Measurements from ENCODE around the gene BTG2. TPM values are rescaled to one million over a fixed set of nuclear protein-coding genes. Genes with fewer than 3 reads are reported as not detected.

The BTG2 gene
- total and polyA plus RNA-seq, 2 donors, result 171 to 174 TPM

- no peaks in the 10 kb centered on the region for H3K9me3 ChIP-seq (ENCODE audit: control insufficient read depth in 2 of 2, insufficient read depth in 1 of 2, low read length in 1 of 2)
- H3K36me3 ChIP-seq (ENCODE audit: control insufficient read depth in 2 of 2, insufficient read depth in 2 of 2, low read length in 1 of 2), result no peaks in the 10 kb centered on the region
- 78% methylated on average over 7 of the region's 7 CpGs for WGBS
- H3K4me1 ChIP-seq (ENCODE audit: control insufficient read depth in 2 of 2, insufficient read depth in 2 of 2, low read length in 2 of 2), result peaks cover 64 to 82% of the 10 kb centered on the region in 2 donors
- H3K4me3 ChIP-seq (ENCODE audit: low read length in 2 of 2), result no peak overlapping the region
- no peak for DNase-seq (ENCODE audit: low read depth in 6 of 9, low spot score in 9 of 9)
- peak overlapping the region; percentile 95 to 99 for H3K27ac ChIP-seq (ENCODE audit: low read depth in 1 of 2, low read length in 1 of 2)
- no peaks in the 10 kb centered on the region for H3K27me3 ChIP-seq (ENCODE audit: control insufficient read depth in 2 of 2, insufficient read depth in 1 of 2, low read length in 1 of 2)
Measured at GRCh38 chr1:203288400-203288799, 16.9 kb upstream of the BTG2 start.

DNA sequence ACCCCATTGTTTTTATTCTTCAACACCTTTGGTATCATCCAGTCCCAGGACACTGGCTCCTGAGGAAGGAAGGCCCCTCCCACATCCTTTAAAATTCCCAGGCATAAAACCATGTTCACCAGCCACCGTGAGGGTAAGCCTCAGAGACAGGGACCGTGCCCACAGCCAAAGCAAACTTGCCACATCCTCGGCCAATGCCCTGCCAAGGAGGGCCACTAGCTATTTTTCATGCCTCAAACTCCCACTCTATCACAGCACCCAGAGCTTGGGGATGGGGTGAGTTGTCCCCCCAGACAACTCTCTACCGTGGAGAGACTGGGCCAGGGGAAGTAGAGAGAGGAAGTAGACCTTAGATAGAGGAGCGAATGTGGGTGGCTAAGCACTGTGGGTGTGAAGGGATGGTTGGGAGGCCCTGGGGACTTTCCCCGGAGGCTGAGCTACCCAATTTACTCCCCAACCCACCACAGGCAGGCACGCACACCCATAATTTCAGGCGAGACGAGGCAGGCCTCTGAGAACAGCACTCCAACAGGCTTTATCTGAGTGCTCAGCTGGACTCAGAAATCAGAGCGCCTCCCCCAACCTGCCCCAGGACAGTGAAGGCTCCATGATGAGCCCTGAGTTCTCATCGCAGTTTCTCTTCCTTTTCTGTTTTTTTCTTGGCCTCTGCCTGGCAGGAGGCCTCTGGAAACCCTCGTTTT lies 15.9 kb upstream of the BTG2 start:
- Histone ChIP-seq H3K27ac (ENCODE audit: low read depth in 1 of 2, low read length in 1 of 2) (peak overlapping the region; percentile 99), H3K9me3 (ENCODE audit: control insufficient read depth in 2 of 2, insufficient read depth in 1 of 2, low read length in 1 of 2) (no peaks in the 10 kb centered on the region), H3K4me3 (ENCODE audit: low read length in 2 of 2) (peak overlapping the region; percentile 38 to 54), H3K27me3 (ENCODE audit: control insufficient read depth in 2 of 2, insufficient read depth in 1 of 2, low read length in 1 of 2) (no peaks in the 10 kb centered on the region), H3K4me1 (ENCODE audit: control insufficient read depth in 2 of 2, insufficient read depth in 2 of 2, low read length in 2 of 2) (peaks cover 69 to 83% of the 10 kb centered on the region in 2 donors), H3K36me3 (ENCODE audit: control insufficient read depth in 2 of 2, insufficient read depth in 2 of 2, low read length in 1 of 2) (no peaks in the 10 kb centered on the region)
- WGBS, result 33% methylated on average over 12 of the region's 12 CpGs
- DNase-seq (ENCODE audit: low read depth in 6 of 9, low spot score in 9 of 9), result peak in 2 of 9 donors; percentile 65 to 86

GRCh38 chr1:203289982-203290260 lies 15.4 kb upstream of the BTG2 start:
- DNase-seq (ENCODE audit: low read depth in 6 of 9, low spot score in 9 of 9), result no peak
- 83% methylated on average over 2 of the region's 2 CpGs for WGBS
- Histone ChIP-seq H3K27me3 (ENCODE audit: control insufficient read depth in 2 of 2, insufficient read depth in 1 of 2, low read length in 1 of 2) (no peaks in the 10 kb centered on the region), H3K27ac (ENCODE audit: low read depth in 1 of 2, low read length in 1 of 2) (peak overlapping the region; percentile 99), H3K9me3 (ENCODE audit: control insufficient read depth in 2 of 2, insufficient read depth in 1 of 2, low read length in 1 of 2) (no peaks in the 10 kb centered on the region), H3K4me1 (ENCODE audit: control insufficient read depth in 2 of 2, insufficient read depth in 2 of 2, low read length in 2 of 2) (peaks cover 74 to 88% of the 10 kb centered on the region in 2 donors), H3K4me3 (ENCODE audit: low read length in 2 of 2) (peak overlapping the region; percentile 38 to 54), H3K36me3 (ENCODE audit: control insufficient read depth in 2 of 2, insufficient read depth in 2 of 2, low read length in 1 of 2) (no peaks in the 10 kb centered on the region)

DNA sequence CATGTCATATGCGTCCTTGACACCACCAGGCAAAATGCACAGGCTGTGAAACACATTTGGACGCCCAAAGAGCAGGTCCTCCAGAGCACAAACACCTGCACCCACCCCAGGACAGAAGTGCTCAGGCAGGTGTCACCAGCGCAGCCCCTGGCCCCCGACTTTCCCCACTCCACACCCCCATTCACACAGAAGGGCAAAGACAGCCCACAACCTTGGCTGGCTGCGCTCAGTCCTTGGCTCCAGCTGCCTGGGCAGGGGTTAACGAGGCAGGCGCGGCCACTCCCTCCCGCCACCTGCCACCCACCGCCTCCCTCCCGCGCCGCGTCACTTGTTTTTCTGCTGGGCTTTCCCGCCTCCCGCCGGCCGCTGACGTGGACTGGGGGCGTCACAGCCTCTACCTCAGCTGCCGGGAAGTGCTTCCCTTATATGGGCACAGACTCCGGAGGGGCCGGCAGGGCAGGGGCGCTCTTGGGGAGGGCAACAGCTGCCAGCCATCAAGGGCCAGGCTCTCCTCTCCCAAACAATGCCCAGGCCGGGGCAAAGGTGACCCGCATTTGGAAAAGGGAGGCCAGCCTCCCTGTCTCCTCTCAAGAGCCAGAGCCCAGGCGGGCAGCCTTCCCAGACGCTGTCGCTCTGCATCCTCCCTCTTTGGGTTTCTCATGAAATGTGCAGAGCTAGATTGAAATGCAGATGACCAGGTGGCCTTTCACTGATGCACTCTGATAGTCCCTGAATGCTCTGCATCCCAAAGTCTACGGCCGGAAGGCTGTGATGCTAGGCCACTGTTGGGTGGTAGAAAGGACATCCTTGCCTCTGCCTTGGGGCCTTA lies 14.8 kb upstream of the BTG2 start:
- no peaks in the 10 kb centered on the region for H3K36me3 ChIP-seq (ENCODE audit: control insufficient read depth in 2 of 2, insufficient read depth in 2 of 2, low read length in 1 of 2)
- WGBS, result 14% methylated on average over 31 of the region's 31 CpGs
- no peaks in the 10 kb centered on the region for H3K27me3 ChIP-seq (ENCODE audit: control insufficient read depth in 2 of 2, insufficient read depth in 1 of 2, low read length in 1 of 2)
- peak overlapping the region; percentile 38 to 54 for H3K4me3 ChIP-seq (ENCODE audit: low read length in 2 of 2)
- H3K9me3 ChIP-seq (ENCODE audit: control insufficient read depth in 2 of 2, insufficient read depth in 1 of 2, low read length in 1 of 2), result no peaks in the 10 kb centered on the region
- peak in 6 of 9 donors; percentile 84 to 96 (median 90) for DNase-seq (ENCODE audit: low read depth in 6 of 9, low spot score in 9 of 9)
- H3K4me1 ChIP-seq (ENCODE audit: control insufficient read depth in 2 of 2, insufficient read depth in 2 of 2, low read length in 2 of 2), result peaks cover 79 to 94% of the 10 kb centered on the region in 2 donors
- peak overlapping the region; percentile 99 for H3K27ac ChIP-seq (ENCODE audit: low read depth in 1 of 2, low read length in 1 of 2)

DNA sequence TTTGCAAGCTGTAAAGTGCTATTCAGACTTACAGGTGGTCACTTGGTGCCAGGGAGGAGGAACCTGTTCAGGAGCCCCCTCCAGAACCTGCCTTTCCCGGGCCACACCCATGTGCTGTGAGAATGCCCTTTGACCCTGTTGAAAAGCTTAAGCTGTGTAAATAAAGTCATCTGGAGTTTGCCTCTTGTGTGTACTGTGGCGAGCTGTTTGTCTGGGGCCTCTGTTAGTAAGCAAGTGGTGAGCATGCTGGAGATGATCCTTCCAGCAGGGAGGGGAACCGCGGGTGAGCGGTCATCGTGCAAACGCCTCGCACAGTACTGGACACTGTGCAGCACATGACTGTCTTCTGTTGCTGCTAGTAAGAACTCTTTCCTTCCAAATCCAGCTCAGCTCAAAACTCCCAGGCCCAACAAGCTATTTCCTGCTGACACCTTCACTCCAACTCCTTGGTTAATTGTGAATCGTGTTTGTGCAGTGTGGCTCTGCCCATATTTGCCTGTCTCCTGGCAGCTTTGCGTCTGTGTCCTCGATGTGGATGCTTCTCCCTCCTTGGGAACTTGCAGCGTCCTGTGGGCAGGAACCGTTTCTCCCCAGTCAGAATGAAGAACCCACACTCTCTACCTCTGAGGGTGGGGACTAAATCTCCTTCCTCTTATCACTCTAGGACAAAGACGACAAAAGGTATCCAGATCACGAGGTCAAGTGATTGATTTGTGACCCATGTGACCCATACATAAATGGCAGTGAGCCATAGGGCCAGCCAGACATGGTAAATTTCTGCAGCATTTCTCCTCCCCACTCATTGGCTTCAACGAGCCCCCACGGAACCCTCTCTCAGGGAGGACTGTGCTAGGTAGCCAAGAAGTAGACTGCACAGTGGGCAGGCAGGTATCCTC lies 13.9 kb upstream of the BTG2 start:
- Histone ChIP-seq H3K9me3 (ENCODE audit: control insufficient read depth in 2 of 2, insufficient read depth in 1 of 2, low read length in 1 of 2) (no peaks in the 10 kb centered on the region), H3K36me3 (ENCODE audit: control insufficient read depth in 2 of 2, insufficient read depth in 2 of 2, low read length in 1 of 2) (no peaks in the 10 kb centered on the region), H3K4me3 (ENCODE audit: low read length in 2 of 2) (peak overlapping the region in 1 of 2 donors; percentile 54), H3K27me3 (ENCODE audit: control insufficient read depth in 2 of 2, insufficient read depth in 1 of 2, low read length in 1 of 2) (no peaks in the 10 kb centered on the region), H3K27ac (ENCODE audit: low read depth in 1 of 2, low read length in 1 of 2) (peak overlapping the region; percentile 99), H3K4me1 (ENCODE audit: control insufficient read depth in 2 of 2, insufficient read depth in 2 of 2, low read length in 2 of 2) (peaks cover 81 to 95% of the 10 kb centered on the region in 2 donors)
- DNase-seq (ENCODE audit: low read depth in 6 of 9, low spot score in 9 of 9), result peak in 1 of 9 donors; percentile 56
- WGBS, result 95% methylated on average over 17 of the region's 17 CpGs

- H3K27ac ChIP-seq (ENCODE audit: low read depth in 1 of 2, low read length in 1 of 2), result peak overlapping the region; percentile 94 to 97
- peaks cover 74 to 93% of the 10 kb centered on the region in 2 donors for H3K4me1 ChIP-seq (ENCODE audit: control insufficient read depth in 2 of 2, insufficient read depth in 2 of 2, low read length in 2 of 2)
- H3K4me3 ChIP-seq (ENCODE audit: low read length in 2 of 2), result peak overlapping the region; percentile 11 to 23
- no peaks in the 10 kb centered on the region for H3K27me3 ChIP-seq (ENCODE audit: control insufficient read depth in 2 of 2, insufficient read depth in 1 of 2, low read length in 1 of 2)
- H3K36me3 ChIP-seq (ENCODE audit: control insufficient read depth in 2 of 2, insufficient read depth in 2 of 2, low read length in 1 of 2), result no peaks in the 10 kb centered on the region
- DNase-seq (ENCODE audit: low read depth in 6 of 9, low spot score in 9 of 9), result peak in 5 of 9 donors; percentile 80 to 94 (median 87)
- WGBS, result 13% methylated on average over 1 of the region's 1 CpG
- no peaks in the 10 kb centered on the region for H3K9me3 ChIP-seq (ENCODE audit: control insufficient read depth in 2 of 2, insufficient read depth in 1 of 2, low read length in 1 of 2)
Measured at GRCh38 chr1:203295796-203296195, 9.5 kb upstream of the BTG2 start.

DNA sequence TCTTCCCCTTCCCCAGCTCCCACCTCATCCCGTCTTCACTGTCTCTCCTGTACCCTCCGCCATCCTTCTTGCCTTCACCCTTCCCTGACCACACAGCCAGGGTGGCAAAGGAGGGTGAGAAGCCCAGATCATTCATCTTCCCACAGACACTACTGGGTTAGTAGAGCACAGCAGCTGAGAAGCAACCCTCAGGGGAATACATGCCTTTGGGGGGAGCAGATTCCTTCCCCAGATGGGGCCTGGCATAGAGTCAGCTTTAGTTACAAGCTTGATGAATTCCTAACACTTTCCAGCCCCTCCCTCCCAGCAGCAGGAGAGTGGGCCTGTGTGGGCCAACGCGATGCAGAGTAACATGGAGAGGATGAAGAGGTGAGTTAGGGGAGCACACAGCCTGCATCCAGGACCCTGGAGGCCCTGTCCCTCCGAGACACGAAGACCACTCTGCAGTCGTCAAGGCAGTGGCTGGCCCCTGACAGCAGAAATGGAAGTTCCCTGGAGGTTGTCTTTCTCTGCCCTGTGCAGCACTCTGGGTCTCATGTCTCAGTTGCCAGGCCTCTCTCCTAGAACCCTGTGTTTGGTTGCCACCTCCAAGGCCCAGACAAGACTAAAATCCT lies 8.8 kb upstream of the BTG2 start:
- Histone ChIP-seq H3K4me1 (ENCODE audit: control insufficient read depth in 2 of 2, insufficient read depth in 2 of 2, low read length in 2 of 2) (peaks cover 73 to 93% of the 10 kb centered on the region in 2 donors), H3K27me3 (ENCODE audit: control insufficient read depth in 2 of 2, insufficient read depth in 1 of 2, low read length in 1 of 2) (no peaks in the 10 kb centered on the region), H3K27ac (ENCODE audit: low read depth in 1 of 2, low read length in 1 of 2) (peak overlapping the region; percentile 94 to 97), H3K36me3 (ENCODE audit: control insufficient read depth in 2 of 2, insufficient read depth in 2 of 2, low read length in 1 of 2) (no peaks in the 10 kb centered on the region), H3K4me3 (ENCODE audit: low read length in 2 of 2) (peak overlapping the region in 1 of 2 donors; percentile 5), H3K9me3 (ENCODE audit: control insufficient read depth in 2 of 2, insufficient read depth in 1 of 2, low read length in 1 of 2) (no peaks in the 10 kb centered on the region)
- DNase-seq (ENCODE audit: low read depth in 6 of 9, low spot score in 9 of 9), result peak in 1 of 9 donors; percentile 64
- WGBS, result 87% methylated on average over 7 of the region's 7 CpGs

- Histone ChIP-seq H3K4me3 (ENCODE audit: low read length in 2 of 2) (peak overlapping the region in 1 of 2 donors; percentile 28), H3K27ac (ENCODE audit: low read depth in 1 of 2, low read length in 1 of 2) (peak overlapping the region; percentile 62 to 87), H3K27me3 (ENCODE audit: control insufficient read depth in 2 of 2, insufficient read depth in 1 of 2, low read length in 1 of 2) (no peaks in the 10 kb centered on the region), H3K9me3 (ENCODE audit: control insufficient read depth in 2 of 2, insufficient read depth in 1 of 2, low read length in 1 of 2) (peaks cover 0 to 2% of the 10 kb centered on the region in 2 donors), H3K4me1 (ENCODE audit: control insufficient read depth in 2 of 2, insufficient read depth in 2 of 2, low read length in 2 of 2) (peaks cover 80 to 98% of the 10 kb centered on the region in 2 donors), H3K36me3 (ENCODE audit: control insufficient read depth in 2 of 2, insufficient read depth in 2 of 2, low read length in 1 of 2) (no peaks in the 10 kb centered on the region)
- 43% methylated on average over 4 of the region's 4 CpGs for WGBS
- DNase-seq (ENCODE audit: low read depth in 6 of 9, low spot score in 9 of 9), result peak in 1 of 9 donors; percentile 79
Measured at GRCh38 chr1:203299169-203299568, 6.2 kb upstream of the BTG2 start.

All from thymus (tissue), 11 donors.